Tibial artery (tissue), 4 donors: ENCODE results near the gene CGB5.

Experiments
- DNase-seq, 2 donors: peaks; one replicate each; pipeline ENCODE4 v3.0.0-alpha.2; 2019
- H3K27ac ChIP-seq, 2 donors: fragments of 200-600 bp; sonication (generic) in 1 of 2; 1 replicate in 1 of 2; 2 replicates in 1 of 2; pipeline ENCODE4 v1.5.1; 2018 to 2019; ENCODE audit warnings: mild to moderate bottlenecking in 1 of 2
- H3K27me3 ChIP-seq, 2 donors: fragments of 200-600 bp; sonication (generic) in 1 of 2; one replicate each; pipeline versions ENCODE4 v1.5.1 to v1.6.0; 2016 to 2019
- H3K36me3 ChIP-seq, 3 donors: fragments of 200-600 bp; sonication (generic) in 2 of 3; one replicate each; pipeline ENCODE4 v1.5.1; 2016 to 2019; ENCODE audit warnings: mild to moderate bottlenecking in 2 of 3
- H3K4me1 ChIP-seq, 4 donors: fragments of 200-600 bp; sonication (generic) in 2 of 4; 1 replicate in 3 of 4; 2 replicates in 1 of 4; pipeline ENCODE4 v1.5.1; 2016 to 2019
- H3K4me3 ChIP-seq, 2 donors: fragments of 200-600 bp; sonication (generic) in 1 of 2; 1 replicate in 1 of 2; 2 replicates in 1 of 2; pipeline ENCODE4 v1.5.1; 2018 to 2019; ENCODE audit warnings: mild to moderate bottlenecking in 2 of 2
- H3K9me3 ChIP-seq, 3 donors: fragments of 200-600 bp; sonication (generic) in 1 of 3; one replicate each; pipeline ENCODE4 v1.5.1; 2016 to 2019
- CTCF ChIP-seq, 2 experiments: fragments of 200-600 bp in 1 of 2; fragments of 450-650 bp in 1 of 2; IDR thresholded peaks; one replicate each; pipeline ENCODE4 v1.5.1; 2017 to 2019; ENCODE audit warnings: antibody characterized with exemption in 2 of 2, mild to moderate bottlenecking in 1 of 2, moderate library complexity in 1 of 2
- intact Hi-C: fragments of 100-400 bp; cut with DNase I; formaldehyde crosslinking; loops from one replicate; pipeline ENCODE4 v1.15.0; 2023; ENCODE audit warnings: low total_unique reads

The CGB5 gene

GRCh38 chr19:49085868-49086232, 42.2 kb downstream of the CGB5 start:
- intact Hi-C loops, result no loop called here
- no peaks in the 10 kb centered on the region for H3K27me3 ChIP-seq
- H3K4me1 ChIP-seq, result peaks cover 5 to 34% (median 25%) of the 10 kb centered on the region in 4 donors
- no peak for TF ChIP-seq CTCF (IDR thresholded peaks at IDR 0.05)
- peak overlapping the region; percentile 89 to 97 for H3K4me3 ChIP-seq
- no peak for DNase-seq
- H3K9me3 ChIP-seq, result no peaks in the 10 kb centered on the region
- peak overlapping the region; percentile 87 to 92 for H3K27ac ChIP-seq
- H3K36me3 ChIP-seq, result peaks cover 14 to 33% (median 17%) of the 10 kb centered on the region in 3 donors

DNA sequence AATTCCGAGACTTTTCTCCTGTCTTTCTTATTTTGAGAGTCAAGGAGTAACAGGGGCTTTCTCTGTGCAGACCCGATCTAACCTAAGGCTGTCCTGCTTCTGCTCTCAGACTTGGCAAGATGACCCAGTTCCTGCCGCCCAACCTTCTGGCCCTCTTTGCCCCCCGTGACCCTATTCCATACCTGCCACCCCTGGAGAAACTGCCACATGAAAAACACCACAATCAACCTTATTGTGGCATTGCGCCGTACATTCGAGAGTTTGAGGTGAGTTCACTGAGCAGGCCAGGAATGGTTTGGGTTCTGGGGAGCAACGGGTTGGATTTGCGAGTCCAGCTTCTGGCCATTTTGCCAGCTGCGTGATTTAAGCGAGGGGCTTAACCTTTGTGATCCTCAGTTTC, 42.6 kb downstream of the CGB5 start:
- intact Hi-C loops, result no loop called here
- H3K36me3 ChIP-seq, result peaks cover 18 to 38% (median 21%) of the 10 kb centered on the region in 3 donors
- H3K27me3 ChIP-seq, result no peaks in the 10 kb centered on the region
- H3K4me1 ChIP-seq, result peaks cover 5 to 34% (median 25%) of the 10 kb centered on the region in 4 donors
- H3K4me3 ChIP-seq, result peak overlapping the region; percentile 89 to 97
- H3K27ac ChIP-seq, result peak overlapping the region; percentile 87 to 92
- H3K9me3 ChIP-seq, result no peaks in the 10 kb centered on the region
- no peak for TF ChIP-seq CTCF (IDR thresholded peaks at IDR 0.05)
- no peak for DNase-seq

DNA sequence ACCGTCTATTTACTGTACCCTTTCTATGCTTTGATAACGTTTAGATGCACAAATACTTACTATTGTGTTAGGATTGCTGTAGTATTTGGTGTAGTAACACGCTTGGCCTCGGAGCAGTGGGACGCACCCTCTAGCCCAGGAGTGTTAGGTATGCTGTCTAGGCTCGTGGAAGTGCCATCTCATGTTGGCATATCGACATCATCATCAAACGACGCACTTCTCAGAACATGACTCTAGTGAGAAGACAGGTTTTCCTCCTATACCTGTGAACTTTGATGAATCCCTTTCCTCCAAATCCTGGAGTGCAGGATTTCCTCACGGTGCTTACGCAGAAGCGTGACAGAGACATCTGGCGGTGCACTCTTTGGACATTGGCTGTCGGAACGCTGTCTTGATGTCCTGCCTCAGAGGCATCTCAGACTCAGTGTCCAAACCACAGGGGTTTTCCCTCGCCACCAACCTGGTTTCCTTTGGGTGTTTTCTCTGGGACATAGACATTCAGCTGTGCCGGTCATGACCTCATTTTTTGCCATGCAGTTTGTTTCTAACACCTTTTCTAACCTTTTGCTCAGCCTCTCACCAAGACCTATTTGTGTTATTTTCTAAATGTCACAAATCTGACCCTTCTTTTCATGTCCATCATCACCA, 47.9 kb downstream of the CGB5 start:
- DNase-seq, result no peak
- no peaks in the 10 kb centered on the region for H3K27me3 ChIP-seq
- H3K4me1 ChIP-seq, result peaks cover 2 to 23% (median 17%) of the 10 kb centered on the region in 4 donors
- no peaks in the 10 kb centered on the region for H3K9me3 ChIP-seq
- intact Hi-C loops, result no loop called here
- peaks cover 47 to 89% (median 58%) of the 10 kb centered on the region in 3 donors for H3K36me3 ChIP-seq
- H3K27ac ChIP-seq, result no peak overlapping the region
- no peak for TF ChIP-seq CTCF (IDR thresholded peaks at IDR 0.05)
- no peak overlapping the region for H3K4me3 ChIP-seq

DNA sequence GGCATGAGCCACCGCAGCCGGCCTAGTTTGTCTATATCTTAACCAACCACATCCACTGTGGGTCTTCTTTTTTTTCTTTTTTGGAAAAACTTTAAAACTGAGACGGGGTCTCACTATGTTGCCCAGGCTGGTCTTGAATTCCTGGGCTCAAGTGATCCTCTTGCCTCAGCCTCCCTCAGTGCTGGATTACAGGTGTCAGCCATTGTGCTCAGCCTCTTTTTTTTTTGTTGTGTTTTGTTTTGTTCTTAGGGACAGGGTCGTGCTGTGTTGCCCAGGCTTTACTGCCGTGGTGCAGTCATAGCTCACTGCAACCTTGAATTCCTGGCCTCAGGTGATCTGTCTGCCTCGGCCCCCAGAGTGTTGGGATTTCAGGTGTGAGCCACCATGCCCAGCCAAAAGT, 49.0 kb downstream of the CGB5 start:
- H3K4me1 ChIP-seq, result peaks cover 0 to 17% (median 6%) of the 10 kb centered on the region in 4 donors
- DNase-seq, result no peak
- H3K27me3 ChIP-seq, result no peaks in the 10 kb centered on the region
- intact Hi-C loops, result no loop called here
- H3K4me3 ChIP-seq, result no peak overlapping the region
- H3K9me3 ChIP-seq, result no peaks in the 10 kb centered on the region
- TF ChIP-seq CTCF (IDR thresholded peaks at IDR 0.05), result no peak
- H3K36me3 ChIP-seq, result peaks cover 47 to 91% (median 65%) of the 10 kb centered on the region in 3 donors
- no peak overlapping the region for H3K27ac ChIP-seq
